HG03196 (cell line): ENCODE data around the gene CDKN1C.

Source experiments
- ATAC-seq: cut with Tn5 transposase; IDR thresholded peaks from one replicate; pipeline ENCODE4 v1.9.1; 2021; ENCODE audit not compliant: unreplicated experiment

CDKN1C gene

GRCh38 chr11:2848497-2848896 lies 37.1 kb downstream of the CDKN1C start:
- ATAC-seq = no peak

GRCh38 chr11:2847561-2847960 lies 38.0 kb downstream of the CDKN1C start:
- ATAC-seq = no peak

- ATAC-seq = no peak
Measured at GRCh38 chr11:2846470-2846869, 39.1 kb downstream of the CDKN1C start.

GRCh38 chr11:2846056-2846455 lies 39.5 kb downstream of the CDKN1C start:
- ATAC-seq = no peak

- no peak for ATAC-seq
Measured at GRCh38 chr11:2844996-2845395, 40.6 kb downstream of the CDKN1C start.

GRCh38 chr11:2844116-2844842 lies 41.3 kb downstream of the CDKN1C start:
- no peak for ATAC-seq

GRCh38 chr11:2843551-2843950 lies 42.0 kb downstream of the CDKN1C start:
- ATAC-seq = no peak

GRCh38 chr11:2842876-2843275 lies 42.7 kb downstream of the CDKN1C start:
- ATAC-seq = no peak

GRCh38 chr11:2841411-2842190 lies 44.0 kb downstream of the CDKN1C start:
- ATAC-seq = no peak

- ATAC-seq = no peak
Measured at GRCh38 chr11:2839395-2839943, 46.1 kb downstream of the CDKN1C start.

GRCh38 chr11:2838676-2839294 lies 46.8 kb downstream of the CDKN1C start:
- no peak for ATAC-seq

- no peak for ATAC-seq
Measured at GRCh38 chr11:2838091-2838490, 47.5 kb downstream of the CDKN1C start.

- ATAC-seq = no peak
Measured at GRCh38 chr11:2837651-2838050, 47.9 kb downstream of the CDKN1C start.

GRCh38 chr11:2837096-2837601 lies 48.4 kb downstream of the CDKN1C start:
- no peak for ATAC-seq

GRCh38 chr11:2836315-2837095 lies 49.1 kb downstream of the CDKN1C start:
- ATAC-seq = no peak

GRCh38 chr11:2835751-2836150 lies 49.8 kb downstream of the CDKN1C start:
- ATAC-seq = no peak

- no peak for ATAC-seq
Measured at GRCh38 chr11:2835296-2835695, 50.3 kb downstream of the CDKN1C start.

GRCh38 chr11:2834503-2835273 lies 50.9 kb downstream of the CDKN1C start:
- no peak for ATAC-seq

- no peak for ATAC-seq
Measured at GRCh38 chr11:2833716-2834502, 51.7 kb downstream of the CDKN1C start.
